ENCODE results near the gene SDR39U1.

The SDR39U1 gene

DNA sequence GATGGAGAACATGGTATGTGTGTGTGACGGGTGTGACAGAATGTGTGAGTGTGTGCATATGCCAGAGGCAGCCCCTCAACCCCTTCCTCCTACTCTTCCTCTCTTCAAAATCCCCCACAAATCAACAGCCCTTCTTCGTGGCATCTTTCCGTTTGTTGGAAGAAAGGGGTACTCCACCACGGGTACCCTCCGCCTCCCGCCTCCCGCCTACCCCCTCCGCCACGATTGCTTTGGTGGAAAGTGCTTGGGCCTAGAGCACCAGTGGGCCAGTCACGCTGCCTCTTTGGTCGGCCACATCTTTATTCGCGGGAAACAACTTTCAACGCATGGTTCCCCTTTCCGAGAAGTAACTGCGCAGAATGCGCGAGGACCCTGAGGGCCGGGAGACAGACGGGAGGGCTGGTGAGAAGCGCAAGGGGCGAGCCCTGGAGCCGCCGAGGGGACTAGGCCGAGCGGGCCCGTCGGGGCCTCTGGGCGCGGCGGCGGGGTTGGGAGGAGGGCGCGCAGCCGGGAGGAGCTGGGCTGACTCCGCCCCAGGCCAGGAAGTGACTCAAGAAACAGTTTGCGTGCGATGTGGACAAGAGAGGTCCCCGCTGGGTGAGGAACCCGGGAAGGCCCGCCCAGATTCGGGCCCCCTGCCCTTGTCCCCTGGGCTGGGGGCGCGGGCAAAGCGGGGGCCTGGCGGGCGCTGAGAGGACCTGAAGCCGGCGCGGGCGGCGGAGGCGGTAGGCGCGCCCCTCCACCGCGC, 13.0 kb downstream of the SDR39U1 start, which contains the start of the genes CBLN3 and KHNYN (continued):
- TF ChIP-seq, protein P1, sequence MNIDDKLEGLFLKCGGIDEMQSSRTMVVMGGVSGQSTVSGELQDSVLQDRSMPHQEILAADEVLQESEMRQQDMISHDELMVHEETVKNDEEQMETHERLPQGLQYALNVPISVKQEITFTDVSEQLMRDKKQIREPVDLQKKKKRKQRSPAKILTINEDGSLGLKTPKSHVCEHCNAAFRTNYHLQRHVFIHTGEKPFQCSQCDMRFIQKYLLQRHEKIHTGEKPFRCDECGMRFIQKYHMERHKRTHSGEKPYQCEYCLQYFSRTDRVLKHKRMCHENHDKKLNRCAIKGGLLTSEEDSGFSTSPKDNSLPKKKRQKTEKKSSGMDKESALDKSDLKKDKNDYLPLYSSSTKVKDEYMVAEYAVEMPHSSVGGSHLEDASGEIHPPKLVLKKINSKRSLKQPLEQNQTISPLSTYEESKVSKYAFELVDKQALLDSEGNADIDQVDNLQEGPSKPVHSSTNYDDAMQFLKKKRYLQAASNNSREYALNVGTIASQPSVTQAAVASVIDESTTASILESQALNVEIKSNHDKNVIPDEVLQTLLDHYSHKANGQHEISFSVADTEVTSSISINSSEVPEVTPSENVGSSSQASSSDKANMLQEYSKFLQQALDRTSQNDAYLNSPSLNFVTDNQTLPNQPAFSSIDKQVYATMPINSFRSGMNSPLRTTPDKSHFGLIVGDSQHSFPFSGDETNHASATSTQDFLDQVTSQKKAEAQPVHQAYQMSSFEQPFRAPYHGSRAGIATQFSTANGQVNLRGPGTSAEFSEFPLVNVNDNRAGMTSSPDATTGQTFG (tag by site-specific recombination; IDR thresholded peaks at IDR 0.05; ENCODE audit: borderline replicate concordance), result no peak
- no peak for TF ChIP-seq MZF1 (tag by site-specific recombination; IDR thresholded peaks at IDR 0.05; ENCODE audit: borderline replicate concordance)
- TF ChIP-seq ZNF792 (tag by site-specific recombination; IDR thresholded peaks at IDR 0.05), result no peak
- TF ChIP-seq FEZF1 (tag by site-specific recombination; IDR thresholded peaks at IDR 0.05), result no peak
- no peak; the same call in 1 of the 2 replicates for TF ChIP-seq ZBTB48 (tag by site-specific recombination; IDR thresholded peaks at IDR 0.05)
- TF ChIP-seq, protein P2, sequence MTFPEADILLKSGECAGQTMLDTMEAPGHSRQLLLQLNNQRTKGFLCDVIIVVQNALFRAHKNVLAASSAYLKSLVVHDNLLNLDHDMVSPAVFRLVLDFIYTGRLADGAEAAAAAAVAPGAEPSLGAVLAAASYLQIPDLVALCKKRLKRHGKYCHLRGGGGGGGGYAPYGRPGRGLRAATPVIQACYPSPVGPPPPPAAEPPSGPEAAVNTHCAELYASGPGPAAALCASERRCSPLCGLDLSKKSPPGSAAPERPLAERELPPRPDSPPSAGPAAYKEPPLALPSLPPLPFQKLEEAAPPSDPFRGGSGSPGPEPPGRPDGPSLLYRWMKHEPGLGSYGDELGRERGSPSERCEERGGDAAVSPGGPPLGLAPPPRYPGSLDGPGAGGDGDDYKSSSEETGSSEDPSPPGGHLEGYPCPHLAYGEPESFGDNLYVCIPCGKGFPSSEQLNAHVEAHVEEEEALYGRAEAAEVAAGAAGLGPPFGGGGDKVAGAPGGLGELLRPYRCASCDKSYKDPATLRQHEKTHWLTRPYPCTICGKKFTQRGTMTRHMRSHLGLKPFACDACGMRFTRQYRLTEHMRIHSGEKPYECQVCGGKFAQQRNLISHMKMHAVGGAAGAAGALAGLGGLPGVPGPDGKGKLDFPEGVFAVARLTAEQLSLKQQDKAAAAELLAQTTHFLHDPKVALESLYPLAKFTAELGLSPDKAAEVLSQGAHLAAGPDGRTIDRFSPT (tag by site-specific recombination; IDR thresholded peaks at IDR 0.05), result no peak

DNA sequence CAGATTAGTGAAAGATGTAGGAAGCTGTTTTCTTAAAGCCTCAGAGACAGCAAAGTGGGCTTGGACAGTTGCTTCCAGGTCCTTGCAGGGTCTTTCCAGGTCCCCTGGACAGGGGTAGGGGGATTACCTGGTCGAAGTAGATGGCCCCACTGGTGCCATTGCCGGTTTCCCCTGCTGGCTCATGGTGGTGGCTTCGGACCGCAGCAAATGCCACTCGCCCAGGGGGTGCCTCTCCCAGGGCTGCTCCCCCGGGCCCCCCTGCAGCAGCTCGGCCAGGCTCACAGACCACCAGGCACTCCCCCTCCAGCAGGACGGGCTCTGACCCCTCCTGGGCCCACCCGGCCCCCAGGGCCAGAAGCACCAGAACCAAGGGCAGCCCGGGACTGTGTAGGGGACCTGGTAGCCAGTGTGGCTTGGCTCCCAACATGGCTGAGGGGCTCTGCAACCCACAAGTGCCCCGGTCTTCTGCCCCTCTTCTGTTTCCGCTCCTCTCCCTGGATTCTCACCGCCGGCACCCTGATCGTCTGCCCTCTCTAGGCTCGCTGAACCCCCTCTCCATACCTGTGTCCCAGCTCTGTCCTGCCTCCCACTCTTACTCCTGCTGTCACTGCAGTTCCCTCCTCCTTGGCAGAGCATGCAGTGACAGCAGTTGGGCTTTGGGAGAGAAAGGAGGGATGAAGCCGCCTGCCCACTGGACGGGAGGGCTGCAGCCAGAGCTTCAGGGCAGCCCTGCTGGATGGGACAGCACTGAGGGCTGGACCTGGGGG, 13.8 kb downstream of the SDR39U1 start:
- Histone ChIP-seq H3K27ac (ENCODE audit: extremely low read depth, low read depth, low read length) (peak overlapping the region; percentile 94), H3K36me3 (ENCODE audit: control insufficient read depth in 2 of 2, insufficient read depth in 1 of 2, low read length in 2 of 2) (peaks cover 0 to 25% of the 10 kb centered on the region in 2 experiments; a peak in 1 of 3 replicates), H3K4me1 (ENCODE audit: control insufficient read depth, insufficient read depth, low read length) (peaks cover 9% of the 10 kb centered on the region), H3K4me3 (ENCODE audit: low read depth, low read length) (no peak overlapping the region), H3K9me3 (ENCODE audit: control insufficient read depth, insufficient read depth, low read depth, low read length) (no peaks in the 10 kb centered on the region)
- TF ChIP-seq ZXDB (tag by site-specific recombination; IDR thresholded peaks at IDR 0.05), result no peak
- TF ChIP-seq GLIS2 (tag by site-specific recombination; IDR thresholded peaks at IDR 0.05), result peak; percentile 41; the same call in 1 of the 2 replicates
- TF ChIP-seq GLIS1 (tag by site-specific recombination; IDR thresholded peaks at IDR 0.05), result peak; percentile 16; the same call in 1 of the 2 replicates
- TF ChIP-seq, protein P3, sequence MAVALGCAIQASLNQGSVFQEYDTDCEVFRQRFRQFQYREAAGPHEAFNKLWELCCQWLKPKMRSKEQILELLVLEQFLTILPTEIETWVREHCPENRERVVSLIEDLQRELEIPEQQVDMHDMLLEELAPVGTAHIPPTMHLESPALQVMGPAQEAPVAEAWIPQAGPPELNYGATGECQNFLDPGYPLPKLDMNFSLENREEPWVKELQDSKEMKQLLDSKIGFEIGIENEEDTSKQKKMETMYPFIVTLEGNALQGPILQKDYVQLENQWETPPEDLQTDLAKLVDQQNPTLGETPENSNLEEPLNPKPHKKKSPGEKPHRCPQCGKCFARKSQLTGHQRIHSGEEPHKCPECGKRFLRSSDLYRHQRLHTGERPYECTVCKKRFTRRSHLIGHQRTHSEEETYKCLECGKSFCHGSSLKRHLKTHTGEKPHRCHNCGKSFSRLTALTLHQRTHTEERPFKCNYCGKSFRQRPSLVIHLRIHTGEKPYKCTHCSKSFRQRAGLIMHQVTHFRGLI (tag by site-specific recombination; IDR thresholded peaks at IDR 0.05), result 0 out of 2 replicates have a peak, but pooled peaks have one; percentile 63
- TF ChIP-seq, protein P4, sequence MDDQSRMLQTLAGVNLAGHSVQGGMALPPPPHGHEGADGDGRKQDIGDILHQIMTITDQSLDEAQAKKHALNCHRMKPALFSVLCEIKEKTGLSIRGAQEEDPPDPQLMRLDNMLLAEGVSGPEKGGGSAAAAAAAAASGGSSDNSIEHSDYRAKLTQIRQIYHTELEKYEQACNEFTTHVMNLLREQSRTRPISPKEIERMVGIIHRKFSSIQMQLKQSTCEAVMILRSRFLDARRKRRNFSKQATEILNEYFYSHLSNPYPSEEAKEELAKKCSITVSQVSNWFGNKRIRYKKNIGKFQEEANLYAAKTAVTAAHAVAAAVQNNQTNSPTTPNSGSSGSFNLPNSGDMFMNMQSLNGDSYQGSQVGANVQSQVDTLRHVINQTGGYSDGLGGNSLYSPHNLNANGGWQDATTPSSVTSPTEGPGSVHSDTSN (CRISPR knock-in tag; IDR thresholded peaks at IDR 0.05), result no peak
- TF ChIP-seq ZNF510 (tag by site-specific recombination; IDR thresholded peaks at IDR 0.05; ENCODE audit: insufficient replicate concordance), result no peak
- peak; percentile 60 for TF ChIP-seq ZNF366 (tag by site-specific recombination; conservative IDR thresholded peaks at IDR 0.05)
- no peak for TF ChIP-seq ZNF600 (tag by site-specific recombination; IDR thresholded peaks at IDR 0.05)
- CTCF ChIA-PET, result interaction anchor here (0.7 to 13.9 kb wide), 5 partner anchors 49 to 121 kb away, joined by 3 to 468 read pairs (median 21); partner anchors contain the start of genes ADCY4, CIDEB and LTB4R2
- POLR2A ChIA-PET, result interaction anchor here (1.5 to 1.6 kb wide), 2 partner anchors 46 to 68 kb away, joined by 3 to 4 read pairs; no protein-coding TSS in a partner anchor
